ENCODE measurements around the gene SPOP. TPM values are rescaled to one million over a fixed set of nuclear protein-coding genes. Genes with fewer than 3 reads are reported as not detected.

Gene SPOP
- polyA plus RNA-seq, 3 donors from 2014 or later, result 64.9 to 180 (median 105) TPM

GRCh38 chr17:49634485-49634860 lies 43.4 kb downstream of the SPOP start:
- Mint-ChIP-seq H3K27me3 (ENCODE audit: low read depth in 3 of 3) (peaks cover 0 to 2% (median 0%) of the 10 kb centered on the region in 3 donors), H3K4me1 (peaks cover 17 to 46% of the 10 kb centered on the region in 2 donors), H3K4me3 (no peak overlapping the region), H3K9me3 (no peaks in the 10 kb centered on the region), H3K36me3 (peaks cover 0 to 3% (median 0%) of the 10 kb centered on the region in 3 donors), H3K27ac (peak overlapping the region in 2 of 6 donors; percentile 16 to 70)
- no peak for DNase-seq

GRCh38 chr17:49633762-49634484 lies 44.0 kb downstream of the SPOP start:
- DNase-seq, result no peak
- Mint-ChIP-seq H3K27ac (peak overlapping the region in 1 of 6 donors; percentile 70), H3K9me3 (no peaks in the 10 kb centered on the region), H3K27me3 (ENCODE audit: low read depth in 3 of 3) (peaks cover 0 to 2% (median 0%) of the 10 kb centered on the region in 3 donors), H3K4me3 (no peak overlapping the region), H3K36me3 (peaks cover 0 to 3% (median 0%) of the 10 kb centered on the region in 3 donors), H3K4me1 (peaks cover 16 to 49% of the 10 kb centered on the region in 2 donors)

GRCh38 chr17:49633250-49633649 lies 44.6 kb downstream of the SPOP start:
- peak overlapping the region in 1 of 6 donors; percentile 28 for H3K27ac Mint-ChIP-seq
- peaks cover 15 to 56% of the 10 kb centered on the region in 2 donors for H3K4me1 Mint-ChIP-seq
- H3K27me3 Mint-ChIP-seq (ENCODE audit: low read depth in 3 of 3), result peaks cover 0 to 2% (median 0%) of the 10 kb centered on the region in 3 donors
- H3K4me3 Mint-ChIP-seq, result no peak overlapping the region
- no peak for DNase-seq
- no peaks in the 10 kb centered on the region for H3K36me3 Mint-ChIP-seq
- H3K9me3 Mint-ChIP-seq, result no peaks in the 10 kb centered on the region

GRCh38 chr17:49632201-49632600 lies 45.7 kb downstream of the SPOP start:
- no peak overlapping the region for H3K27ac Mint-ChIP-seq
- H3K27me3 Mint-ChIP-seq (ENCODE audit: low read depth in 3 of 3), result peaks cover 0 to 2% (median 0%) of the 10 kb centered on the region in 3 donors
- no peak for DNase-seq
- no peaks in the 10 kb centered on the region for H3K36me3 Mint-ChIP-seq
- no peaks in the 10 kb centered on the region for H3K9me3 Mint-ChIP-seq
- no peak overlapping the region for H3K4me3 Mint-ChIP-seq
- H3K4me1 Mint-ChIP-seq, result peaks cover 16 to 60% of the 10 kb centered on the region in 2 donors

- Mint-ChIP-seq H3K27me3 (ENCODE audit: low read depth in 3 of 3) (no peaks in the 10 kb centered on the region), H3K36me3 (no peaks in the 10 kb centered on the region), H3K27ac (peak overlapping the region in 1 of 6 donors; percentile 15), H3K4me1 (peaks cover 16 to 62% of the 10 kb centered on the region in 2 donors), H3K9me3 (no peaks in the 10 kb centered on the region), H3K4me3 (no peak overlapping the region)
- DNase-seq, result no peak
Measured at GRCh38 chr17:49631496-49631895, 46.4 kb downstream of the SPOP start.

- no peaks in the 10 kb centered on the region for H3K36me3 Mint-ChIP-seq
- H3K4me1 Mint-ChIP-seq, result peaks cover 16 to 62% of the 10 kb centered on the region in 2 donors
- no peaks in the 10 kb centered on the region for H3K9me3 Mint-ChIP-seq
- no peak overlapping the region for H3K4me3 Mint-ChIP-seq
- no peaks in the 10 kb centered on the region for H3K27me3 Mint-ChIP-seq (ENCODE audit: low read depth in 3 of 3)
- peak overlapping the region in 2 of 6 donors; percentile 6 to 12 for H3K27ac Mint-ChIP-seq
- DNase-seq, result no peak
Measured at GRCh38 chr17:49630113-49630900, 47.6 kb downstream of the SPOP start.

- H3K27me3 Mint-ChIP-seq (ENCODE audit: low read depth in 3 of 3), result no peaks in the 10 kb centered on the region
- no peak overlapping the region for H3K4me3 Mint-ChIP-seq
- peaks cover 12 to 53% of the 10 kb centered on the region in 2 donors for H3K4me1 Mint-ChIP-seq
- DNase-seq, result no peak
- peak overlapping the region in 2 of 6 donors; percentile 6 to 10 for H3K27ac Mint-ChIP-seq
- H3K9me3 Mint-ChIP-seq, result no peaks in the 10 kb centered on the region
- H3K36me3 Mint-ChIP-seq, result no peaks in the 10 kb centered on the region
Measured at GRCh38 chr17:49629447-49629846, 48.5 kb downstream of the SPOP start.

GRCh38 chr17:49624896-49625295 lies 53.0 kb downstream of the SPOP start:
- no peaks in the 10 kb centered on the region for H3K27me3 Mint-ChIP-seq (ENCODE audit: low read depth in 3 of 3)
- no peak overlapping the region for H3K27ac Mint-ChIP-seq
- H3K4me1 Mint-ChIP-seq, result peaks cover 3 to 26% of the 10 kb centered on the region in 2 donors
- peaks cover 4 to 16% (median 4%) of the 10 kb centered on the region in 3 donors for H3K36me3 Mint-ChIP-seq
- DNase-seq, result no peak
- H3K4me3 Mint-ChIP-seq, result no peak overlapping the region
- H3K9me3 Mint-ChIP-seq, result no peaks in the 10 kb centered on the region

GRCh38 chr17:49621946-49622529 lies 55.9 kb downstream of the SPOP start:
- H3K4me3 Mint-ChIP-seq, result no peak overlapping the region
- H3K9me3 Mint-ChIP-seq, result no peaks in the 10 kb centered on the region
- DNase-seq, result no peak
- no peaks in the 10 kb centered on the region for H3K27me3 Mint-ChIP-seq (ENCODE audit: low read depth in 3 of 3)
- peaks cover 15 to 28% (median 16%) of the 10 kb centered on the region in 3 donors for H3K36me3 Mint-ChIP-seq
- peaks cover 5 to 15% of the 10 kb centered on the region in 2 donors for H3K4me1 Mint-ChIP-seq
- peak overlapping the region in 2 of 6 donors; percentile 3 to 36 for H3K27ac Mint-ChIP-seq

- H3K36me3 Mint-ChIP-seq, result peaks cover 21 to 34% (median 22%) of the 10 kb centered on the region in 3 donors
- no peaks in the 10 kb centered on the region for H3K9me3 Mint-ChIP-seq
- no peak for DNase-seq
- no peaks in the 10 kb centered on the region for H3K27me3 Mint-ChIP-seq (ENCODE audit: low read depth in 3 of 3)
- no peak overlapping the region for H3K4me3 Mint-ChIP-seq
- H3K27ac Mint-ChIP-seq, result peak overlapping the region in 2 of 6 donors; percentile 12 to 42
- H3K4me1 Mint-ChIP-seq, result peaks cover 5 to 14% of the 10 kb centered on the region in 2 donors
Measured at GRCh38 chr17:49621420-49621819, 56.5 kb downstream of the SPOP start.

GRCh38 chr17:49618028-49618611 lies 59.8 kb downstream of the SPOP start:
- H3K4me3 Mint-ChIP-seq, result no peak overlapping the region
- peaks cover 22 to 46% (median 26%) of the 10 kb centered on the region in 3 donors for H3K36me3 Mint-ChIP-seq
- peaks cover 0 to 1% (median 0%) of the 10 kb centered on the region in 3 donors for H3K27me3 Mint-ChIP-seq (ENCODE audit: low read depth in 3 of 3)
- peak overlapping the region in 4 of 6 donors; percentile 31 to 57 (median 52) for H3K27ac Mint-ChIP-seq
- no peak for DNase-seq
- peaks cover 5 to 20% of the 10 kb centered on the region in 2 donors for H3K4me1 Mint-ChIP-seq
- H3K9me3 Mint-ChIP-seq, result no peaks in the 10 kb centered on the region

- no peak for DNase-seq
- peaks cover 22 to 39% (median 23%) of the 10 kb centered on the region in 3 donors for H3K36me3 Mint-ChIP-seq
- peaks cover 5 to 20% of the 10 kb centered on the region in 2 donors for H3K4me1 Mint-ChIP-seq
- no peaks in the 10 kb centered on the region for H3K9me3 Mint-ChIP-seq
- H3K27ac Mint-ChIP-seq, result peak overlapping the region in 1 of 6 donors; percentile 8
- H3K4me3 Mint-ChIP-seq, result no peak overlapping the region
- peaks cover 0 to 1% (median 0%) of the 10 kb centered on the region in 3 donors for H3K27me3 Mint-ChIP-seq (ENCODE audit: low read depth in 3 of 3)
Measured at GRCh38 chr17:49616601-49617131, 61.2 kb downstream of the SPOP start.

- no peak overlapping the region for H3K4me3 Mint-ChIP-seq
- peaks cover 5 to 20% of the 10 kb centered on the region in 2 donors for H3K4me1 Mint-ChIP-seq
- H3K27me3 Mint-ChIP-seq (ENCODE audit: low read depth in 3 of 3), result peaks cover 0 to 1% (median 0%) of the 10 kb centered on the region in 3 donors
- no peaks in the 10 kb centered on the region for H3K9me3 Mint-ChIP-seq
- H3K36me3 Mint-ChIP-seq, result peaks cover 20 to 37% (median 21%) of the 10 kb centered on the region in 3 donors
- H3K27ac Mint-ChIP-seq, result peak overlapping the region in 1 of 6 donors; percentile 30
- DNase-seq, result no peak
Measured at GRCh38 chr17:49616086-49616485, 61.8 kb downstream of the SPOP start.
